Stomach (tissue), 9 donors: Measurements from ENCODE around the gene ZMYND10. TPM values are rescaled to one million over a fixed set of nuclear protein-coding genes. Genes with fewer than 3 reads are reported as not detected.

ENCODE experiments used
- DNase-seq, 2 donors: peaks; one replicate each; pipeline versions ENCODE4 v3.0.0 to v3.0.0-alpha.2; 2013 to 2019
- H3K27ac ChIP-seq, 5 donors: fragments of 200-600 bp in 4 of 5; sonication (generic) in 4 of 5; one replicate each; pipeline ENCODE4 v1.5.1; 2013 to 2019; ENCODE audit warnings: mild to moderate bottlenecking in 1 of 5, moderate library complexity in 1 of 5
- H3K27me3 ChIP-seq, 3 donors: fragments of 200-600 bp; sonication (generic); one replicate each; pipeline ENCODE4 v1.5.1; 2017 to 2019; ENCODE audit warnings: mixed run types in 1 of 3
- H3K36me3 ChIP-seq, 4 donors: fragments of 200-600 bp; sonication (generic); 1 replicate in 3 of 4; 2 replicates in 1 of 4; pipeline ENCODE4 v1.5.1; 2016 to 2019
- H3K4me1 ChIP-seq, 4 donors: fragments of 200-600 bp; sonication (generic); one replicate each; pipeline ENCODE4 v1.5.1; 2016 to 2019
- H3K4me3 ChIP-seq, 4 donors: fragments of 200-600 bp; sonication (generic) in 3 of 4; one replicate each; pipeline ENCODE4 v1.5.1; 2016 to 2019; ENCODE audit warnings: mild to moderate bottlenecking in 1 of 4
- H3K9me3 ChIP-seq, 4 donors: fragments of 200-600 bp; sonication (generic); one replicate each; pipeline ENCODE4 v1.5.1; 2016 to 2019
- CTCF ChIP-seq, 7 experiments: fragments of 450-650 bp in 4 of 7; fragments of 200-600 bp in 3 of 7; sonication (generic) in 3 of 7; IDR thresholded peaks; one replicate each; pipeline ENCODE4 v1.5.1; 2016 to 2019; ENCODE audit warnings: antibody characterized with exemption in 7 of 7, control low read depth in 2 of 7, mild to moderate bottlenecking in 1 of 7
- EP300 ChIP-seq: sonication (generic); formaldehyde crosslinking; IDR thresholded peaks from one replicate; pipeline ENCODE4 v1.6.1; 2017; ENCODE audit warnings: antibody characterized with exemption
- POLR2A ChIP-seq, 4 donors: fragments of 450-650 bp; IDR thresholded peaks; one replicate each; pipeline ENCODE4 v1.6.1; 2016; ENCODE audit warnings: antibody characterized with exemption in 4 of 4, control low read depth in 2 of 4, mild to moderate bottlenecking in 1 of 4, moderate library complexity in 1 of 4
- POLR2AphosphoS5 ChIP-seq, 3 donors: sonication (generic); formaldehyde crosslinking; IDR thresholded peaks; one replicate each; pipeline ENCODE4 v1.6.1; 2016; ENCODE audit warnings: antibody characterized with exemption in 3 of 3
- WGBS, 5 donors: extraction: QIAGEN DNeasy Blood & Tissue Kit in 3 of 5; methylation state at CpG; one replicate each; pipeline versions ENCODE4 v1.1.5 to v1.1.7; 2013 to 2018; 5-methylcytosine and 5-hydroxymethylcytosine counted together
- intact Hi-C: fragments of 100-400 bp; cut with DNase I; formaldehyde crosslinking; loops from one replicate; pipeline ENCODE4 v1.15.1; 2023; ENCODE audit warnings: low total_unique reads
- polyA plus RNA-seq, 3 donors: library from polyadenylated mRNA; stranded (reverse); fragments of 200-250 nt; gene quantifications; one replicate each; pipeline ENCODE4 v1.2.3, GENCODE V29; 2013
- total RNA-seq, 5 donors: library from RNA; depleted of rRNA; stranded (reverse); fragments of >200 nt; gene quantifications; one replicate each; pipeline versions ENCODE4 v1.1.0 to v1.2.3, GENCODE V29; 2014 to 2016
- donor health status: healthy with polysubstance abuse.
- donor health status: Bipolar disorder and iron deficiency.
- donor health status: healthy.

The ZMYND10 gene
- total and polyA plus RNA-seq, 8 donors, result 0.87 to 61.4 (median 0.92) TPM; not detected in 1

- no peaks in the 10 kb centered on the region for H3K27me3 ChIP-seq
- no peak for DNase-seq
- TF ChIP-seq POLR2AphosphoS5 (IDR thresholded peaks at IDR 0.05) (no peak), EP300 (no peak)
- peak overlapping the region in 2 of 5 donors; percentile 86 to 92 for H3K27ac ChIP-seq
- 21 to 28% (median 22%) methylated on average over 4 to 8 of the region's 8 CpGs for WGBS, 5 donors
- peak overlapping the region; percentile 68 to 89 (median 84) for H3K4me3 ChIP-seq
- peaks cover 42 to 58% (median 51%) of the 10 kb centered on the region in 4 donors for H3K4me1 ChIP-seq
- no peaks in the 10 kb centered on the region for H3K9me3 ChIP-seq
- intact Hi-C loops, result no loop called here
- H3K36me3 ChIP-seq, result peaks cover 16 to 34% (median 22%) of the 10 kb centered on the region in 4 donors
Measured at GRCh38 chr3:50359760-50360110, 14.2 kb upstream of the ZMYND10 start.

GRCh38 chr3:50358911-50359759 lies 13.6 kb upstream of the ZMYND10 start, which contains the start of gene TMEM115:
TSS of gene TMEM115 (minus strand) at chr3:50359521. CDS start at chr3:50359063, 458 bp downstream.
- Histone ChIP-seq H3K9me3 (no peaks in the 10 kb centered on the region), H3K4me3 (peak within 1 kb of the TSS; percentile 68 to 89 (median 84)), H3K4me1 (peaks cover 36 to 58% (median 48%) of the 10 kb centered on the region in 4 donors), H3K27me3 (no peaks in the 10 kb centered on the region), H3K36me3 (peaks cover 22 to 40% (median 28%) of the 10 kb centered on the region in 4 donors), H3K27ac (peak within 1 kb of the TSS; percentile 86 to 92 (median 91))
- WGBS, 5 donors, result 0 to 4% (median 1%) methylated on average over 30 to 64 of the region's 64 CpGs
- TF ChIP-seq POLR2AphosphoS5 (IDR thresholded peaks at IDR 0.05) (peak; percentile 68 to 92 (median 71)), POLR2A (IDR thresholded peaks at IDR 0.05) (no peak), EP300 (no peak), CTCF (IDR thresholded peaks at IDR 0.05) (no peak)
- DNase-seq, result peak; percentile 96 to 99
- intact Hi-C loops, result no loop called here

- H3K4me3 ChIP-seq, result peak overlapping the region; percentile 68 to 89 (median 84)
- peak overlapping the region; percentile 86 to 92 (median 91) for H3K27ac ChIP-seq
- no peak for DNase-seq
- peaks cover 29 to 47% (median 35%) of the 10 kb centered on the region in 4 donors for H3K36me3 ChIP-seq
- TF ChIP-seq POLR2AphosphoS5 (IDR thresholded peaks at IDR 0.05) (no peak), EP300 (no peak), POLR2A (IDR thresholded peaks at IDR 0.05) (no peak), CTCF (IDR thresholded peaks at IDR 0.05) (no peak)
- H3K9me3 ChIP-seq, result no peaks in the 10 kb centered on the region
- peaks cover 35 to 62% (median 50%) of the 10 kb centered on the region in 4 donors for H3K4me1 ChIP-seq
- no peaks in the 10 kb centered on the region for H3K27me3 ChIP-seq
- intact Hi-C loops, result no loop called here
- WGBS, 5 donors, result 20 to 40% (median 32%) methylated on average over 13 to 24 of the region's 24 CpGs
Measured at GRCh38 chr3:50358355-50358910, 12.9 kb upstream of the ZMYND10 start.

- Histone ChIP-seq H3K27me3 (no peaks in the 10 kb centered on the region), H3K4me3 (peak overlapping the region; percentile 68 to 89 (median 84)), H3K4me1 (peaks cover 39 to 69% (median 56%) of the 10 kb centered on the region in 4 donors), H3K36me3 (peaks cover 33 to 53% (median 44%) of the 10 kb centered on the region in 4 donors), H3K9me3 (no peaks in the 10 kb centered on the region), H3K27ac (peak overlapping the region in 4 of 5 donors; percentile 7 to 92 (median 90))
- intact Hi-C loops, result no loop called here
- no peak for DNase-seq
- 50 to 73% (median 65%) methylated on average over 1 of the region's 1 CpG for WGBS, 5 donors
- no peak for TF ChIP-seq EP300
- no peak for TF ChIP-seq CTCF (IDR thresholded peaks at IDR 0.05)
- no peak for TF ChIP-seq POLR2A (IDR thresholded peaks at IDR 0.05)
- TF ChIP-seq POLR2AphosphoS5 (IDR thresholded peaks at IDR 0.05), result no peak
Measured at GRCh38 chr3:50357481-50357880, 11.9 kb upstream of the ZMYND10 start.
